Astrocyte of the cerebellum (primary cell): ENCODE measurements around the gene MAD2L1.
"Not testable (repeated sequence)": the region's sequence is repeated elsewhere in the genome, so short reads cannot be mapped to it uniquely, and the experiment has no call there.

Experiments
- DNase-seq: peaks from one replicate; pipeline ENCODE4 v3.0.0-alpha.2; 2011; ENCODE audit warnings: low read depth
- H3K4me3 ChIP-seq: 2 replicates; pipeline ENCODE4 v1.5.1; 2011; ENCODE audit warnings: mild to moderate bottlenecking, low read depth, low read length, moderate library complexity
- in situ Hi-C: cut with HindIII; loops from 2 replicates; pipeline ENCODE4 v1.10.0; 2017; ENCODE audit warnings: low sequenced_read_pairs
- TF ChIP-seq, protein P1 (sequence below): IDR thresholded peaks from 2 replicates; pipeline ENCODE4 v1.5.1; 2012; ENCODE audit warnings: low read length, low read depth, moderate library complexity, mild to moderate bottlenecking; ENCODE audit errors: missing control alignments

Gene MAD2L1

DNA sequence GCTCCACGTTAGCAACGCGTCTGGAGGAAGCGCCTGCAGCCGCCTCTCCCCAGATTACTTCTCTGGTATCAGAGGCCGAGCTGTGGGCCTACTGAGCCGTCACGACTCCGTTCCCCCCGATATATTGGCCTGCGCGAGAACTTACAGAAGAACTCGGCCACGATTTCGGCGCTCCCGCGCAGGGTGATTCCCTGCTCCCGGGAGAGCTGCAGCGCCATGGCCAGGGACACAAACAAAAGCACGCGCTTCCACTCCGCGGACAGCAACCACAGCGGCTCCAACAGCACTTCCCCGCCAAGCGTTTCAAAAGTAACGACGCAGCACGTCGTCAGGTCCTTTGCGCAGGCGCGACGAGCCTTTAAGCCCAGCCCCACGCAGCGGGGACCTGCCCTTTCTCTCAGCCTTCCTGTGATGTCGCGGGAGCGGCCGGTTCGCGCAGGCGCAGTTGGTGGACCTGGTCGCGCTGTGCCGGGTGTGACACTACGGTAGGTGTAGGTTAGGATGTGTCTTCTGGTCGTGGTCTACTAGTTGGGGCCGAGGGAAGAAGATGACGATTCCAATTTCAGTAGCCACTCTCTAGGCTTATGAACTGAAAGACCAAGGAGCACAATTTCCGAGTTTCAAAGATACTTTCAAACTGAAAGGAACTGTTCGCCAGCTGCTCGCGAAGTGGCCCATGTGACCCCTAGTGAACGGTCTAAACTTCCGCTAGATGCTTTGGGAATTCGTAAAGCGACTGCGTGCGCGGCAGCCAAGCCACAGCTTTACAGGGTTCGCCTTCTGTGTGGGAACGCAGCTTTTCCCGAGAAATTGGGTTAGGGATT lies at the start of gene MAD2L1:
TSS of gene MAD2L1 (minus strand) at position 332 of the 824 bp plus-strand sequence. CDS start at position 218, 114 bp downstream.
- H3K4me3 ChIP-seq = peak within 1 kb of the TSS; percentile 77
- TF ChIP-seq, protein P1, sequence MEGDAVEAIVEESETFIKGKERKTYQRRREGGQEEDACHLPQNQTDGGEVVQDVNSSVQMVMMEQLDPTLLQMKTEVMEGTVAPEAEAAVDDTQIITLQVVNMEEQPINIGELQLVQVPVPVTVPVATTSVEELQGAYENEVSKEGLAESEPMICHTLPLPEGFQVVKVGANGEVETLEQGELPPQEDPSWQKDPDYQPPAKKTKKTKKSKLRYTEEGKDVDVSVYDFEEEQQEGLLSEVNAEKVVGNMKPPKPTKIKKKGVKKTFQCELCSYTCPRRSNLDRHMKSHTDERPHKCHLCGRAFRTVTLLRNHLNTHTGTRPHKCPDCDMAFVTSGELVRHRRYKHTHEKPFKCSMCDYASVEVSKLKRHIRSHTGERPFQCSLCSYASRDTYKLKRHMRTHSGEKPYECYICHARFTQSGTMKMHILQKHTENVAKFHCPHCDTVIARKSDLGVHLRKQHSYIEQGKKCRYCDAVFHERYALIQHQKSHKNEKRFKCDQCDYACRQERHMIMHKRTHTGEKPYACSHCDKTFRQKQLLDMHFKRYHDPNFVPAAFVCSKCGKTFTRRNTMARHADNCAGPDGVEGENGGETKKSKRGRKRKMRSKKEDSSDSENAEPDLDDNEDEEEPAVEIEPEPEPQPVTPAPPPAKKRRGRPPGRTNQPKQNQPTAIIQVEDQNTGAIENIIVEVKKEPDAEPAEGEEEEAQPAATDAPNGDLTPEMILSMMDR = no peak
- in situ Hi-C loops = no loop called here
- peak; percentile 97 for DNase-seq

GRCh38 chr4:120111745-120112144 lies 45.1 kb upstream of the MAD2L1 start:
- in situ Hi-C loops = no loop called here
- TF ChIP-seq, protein P1 = no peak
- no peak overlapping the region for H3K4me3 ChIP-seq
- DNase-seq = no peak

DNA sequence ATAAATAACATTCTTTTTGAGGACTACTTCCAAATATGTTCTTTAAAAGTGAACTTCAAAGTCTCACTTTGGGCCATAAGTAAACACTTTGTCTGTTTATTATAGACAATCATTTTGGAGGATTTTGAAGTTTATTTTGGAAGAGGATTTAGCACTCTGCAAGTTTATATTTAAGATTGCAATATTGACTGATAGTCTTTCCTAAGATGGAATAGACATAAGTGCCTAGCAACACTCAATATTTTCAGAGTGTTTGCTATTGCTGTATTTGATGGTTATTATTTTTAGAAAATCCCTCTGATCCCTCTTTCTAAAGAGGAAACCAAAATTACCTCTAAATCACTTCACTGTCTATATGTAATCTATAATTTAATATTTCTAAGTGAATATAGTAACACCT lies 42.8 kb upstream of the MAD2L1 start:
- TF ChIP-seq, protein P1 = no peak
- H3K4me3 ChIP-seq = no peak overlapping the region
- DNase-seq = no peak
- in situ Hi-C loops = no loop called here

GRCh38 chr4:120105472-120105871 lies 38.8 kb upstream of the MAD2L1 start:
- DNase-seq = no peak
- in situ Hi-C loops = no loop called here
- H3K4me3 ChIP-seq = no peak overlapping the region
- TF ChIP-seq, protein P1 = no peak

- in situ Hi-C loops = no loop called here
- TF ChIP-seq, protein P1 = no peak
These were observed 30.1 kb upstream of the MAD2L1 start for GRCh38 chr4:120096508-120097297.

GRCh38 chr4:120088507-120088906 lies 21.9 kb upstream of the MAD2L1 start:
- DNase-seq = no peak
- TF ChIP-seq, protein P1 = no peak
- in situ Hi-C loops = no loop called here

More at GRCh38 chr4:120096508-120097297, 30.1 kb upstream of the MAD2L1 start:
- H3K4me3 ChIP-seq = no peak overlapping the region
- no peak for DNase-seq

DNA sequence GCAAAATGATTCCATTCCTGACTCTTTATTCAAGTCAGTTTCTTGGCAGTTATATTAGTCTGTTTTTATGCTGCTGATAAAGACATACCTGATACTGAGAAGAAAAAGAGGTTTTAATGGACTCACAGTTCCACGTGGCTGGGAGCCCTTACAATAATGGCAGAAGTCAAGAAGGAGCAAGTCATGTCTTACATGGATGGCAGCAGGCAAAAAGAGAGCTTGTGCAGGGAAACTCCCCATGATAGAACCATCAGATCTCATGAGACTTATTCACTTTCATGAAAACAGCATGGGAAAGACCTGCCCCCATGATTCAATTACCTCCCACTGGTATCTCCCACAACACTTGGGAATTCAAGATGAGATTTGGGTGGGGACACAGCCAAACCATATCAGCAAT lies 21.4 kb upstream of the MAD2L1 start:
- in situ Hi-C loops, H3K4me3 ChIP-seq, DNase-seq: not testable (repeated sequence)

More at GRCh38 chr4:120088507-120088906, 21.9 kb upstream of the MAD2L1 start:
- no peak overlapping the region for H3K4me3 ChIP-seq
